ENCODE results near the gene COL11A2.

Gene COL11A2

GRCh38 chr6:33191383-33192104 lies 723 bp downstream of the COL11A2 start:
- DNase-seq = no peak

DNA sequence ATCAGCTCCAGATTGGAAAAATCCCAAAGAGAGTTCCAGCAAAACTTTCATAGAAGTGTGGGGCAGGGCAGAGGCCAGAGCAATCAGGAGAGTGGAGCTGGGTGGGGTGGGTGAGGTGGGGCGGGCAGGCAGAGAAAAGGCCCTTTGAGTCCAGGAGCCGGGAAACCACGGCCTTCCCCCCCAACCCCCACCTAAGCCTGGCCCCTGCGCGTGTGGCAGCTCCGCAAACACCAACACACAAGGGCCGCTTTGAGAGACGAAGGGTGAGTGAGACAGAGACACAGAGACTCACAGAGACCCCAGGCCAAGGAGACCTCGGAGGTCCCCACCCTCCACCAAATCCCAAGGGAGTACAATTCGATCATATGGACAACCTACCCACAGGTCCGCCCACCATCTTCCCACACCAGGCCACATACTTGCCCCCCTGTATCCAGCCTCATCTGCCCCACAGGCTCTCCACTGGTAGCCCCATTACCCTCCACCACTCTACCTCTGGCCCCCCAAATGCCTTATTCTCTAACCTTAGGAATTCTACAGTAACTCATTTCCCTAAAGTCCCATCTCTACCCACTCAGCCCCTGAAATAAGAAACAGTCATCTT lies 1.7 kb downstream of the COL11A2 start:
- no peak for DNase-seq

DNA sequence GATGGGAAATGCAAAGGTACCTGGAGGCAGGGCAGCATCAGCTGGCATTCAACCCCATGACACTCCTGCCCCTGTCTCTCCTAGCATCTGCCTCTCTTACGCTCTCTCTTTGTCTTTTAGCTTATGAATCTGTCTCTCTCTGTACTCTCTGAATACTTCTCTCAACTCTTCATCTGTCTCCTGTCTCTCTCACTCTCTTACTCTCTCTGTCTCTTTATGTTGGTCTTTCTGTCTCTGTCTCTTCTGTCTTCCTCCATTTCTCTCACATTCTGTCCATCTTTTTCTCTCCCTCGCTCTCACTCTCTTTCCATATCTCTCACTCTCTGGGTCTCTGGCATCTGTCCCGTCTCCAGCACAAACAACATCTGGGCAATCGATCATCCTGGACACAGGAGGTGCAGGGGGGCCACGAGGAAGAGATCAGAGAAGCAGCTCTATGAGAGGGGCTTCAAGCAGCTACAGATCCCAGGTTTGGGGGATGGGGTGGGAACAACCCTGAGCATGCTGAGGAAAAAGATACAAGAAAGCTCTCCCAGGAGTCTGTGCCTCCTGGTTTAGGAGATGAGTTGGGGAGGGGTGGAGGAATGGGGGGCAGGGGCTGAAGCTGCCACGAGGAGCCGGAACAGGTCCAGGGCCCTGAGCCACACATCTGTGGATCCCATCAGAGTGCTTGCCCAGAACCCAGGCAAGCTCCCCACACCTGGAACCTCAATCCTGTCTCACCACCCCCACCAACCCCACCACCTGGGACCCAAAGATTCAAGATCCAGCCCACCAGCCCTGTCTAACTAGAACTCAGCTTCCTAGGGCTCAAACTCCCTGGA lies 2.4 kb downstream of the COL11A2 start:
- no peak for DNase-seq

DNA sequence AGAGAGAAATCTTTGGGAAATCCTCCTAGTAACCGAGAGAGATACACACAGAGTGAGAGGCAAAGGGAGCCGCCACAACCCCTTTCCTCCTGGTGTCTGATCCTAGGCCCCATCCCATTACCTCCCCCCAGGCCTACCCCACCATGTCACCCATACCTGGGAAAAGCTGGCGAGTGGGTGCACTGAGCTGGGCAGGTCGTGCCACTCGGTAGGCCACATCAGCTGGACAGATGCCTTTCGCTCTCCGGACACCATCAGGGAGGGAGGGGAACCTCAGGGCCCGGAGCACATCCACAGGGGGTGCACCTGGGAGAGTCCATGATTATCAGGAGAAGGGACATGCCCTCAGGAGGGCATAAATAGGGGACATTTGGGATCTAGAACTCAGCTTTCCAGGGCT lies 3.1 kb downstream of the COL11A2 start:
- DNase-seq = no peak

DNA sequence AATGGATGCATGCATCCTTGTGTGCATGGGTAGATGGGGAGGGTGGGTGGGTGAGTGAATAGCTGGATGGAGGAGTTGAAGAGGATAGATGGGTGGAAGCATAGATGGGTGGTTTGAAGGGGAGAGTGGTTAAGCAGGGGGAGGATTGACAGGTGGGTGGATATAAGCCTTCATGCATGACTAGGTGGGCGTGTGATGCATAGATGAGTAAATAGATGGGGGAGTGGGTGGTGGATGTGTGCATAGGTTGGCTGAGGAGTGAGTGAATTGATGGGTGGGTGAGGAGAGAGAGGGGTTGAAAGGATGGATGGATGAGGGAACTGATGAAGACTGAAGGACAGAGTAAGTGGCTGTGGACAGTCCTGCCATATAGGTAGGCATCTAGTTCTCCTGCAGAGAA lies 4.5 kb downstream of the COL11A2 start:
- DNase-seq = no peak

DNA sequence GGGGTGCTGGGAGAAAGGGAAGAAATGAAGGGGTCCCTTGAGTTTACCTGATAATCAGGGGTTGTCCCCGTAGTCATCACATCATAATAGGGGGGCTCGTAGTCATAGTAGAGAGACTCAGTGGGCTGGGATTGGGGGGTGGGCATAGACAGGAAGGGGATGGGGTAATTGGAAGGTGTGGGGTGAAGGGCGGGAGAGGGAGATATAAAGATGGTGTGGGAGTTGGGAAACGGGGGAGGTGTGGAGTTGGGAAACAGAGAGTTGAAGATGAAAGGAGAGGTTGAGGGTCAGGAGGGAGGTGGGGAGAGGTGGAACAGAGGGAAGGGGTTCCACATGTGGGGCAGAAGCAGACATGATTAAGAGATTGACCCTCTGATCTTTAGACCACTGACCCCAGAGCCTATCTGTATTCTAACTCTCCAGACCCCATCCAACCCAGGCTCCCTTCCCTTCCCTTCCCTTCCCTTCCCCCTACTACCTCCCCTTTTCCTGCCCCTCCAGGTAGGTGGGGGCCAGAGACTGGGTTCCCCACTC lies 6.5 kb downstream of the COL11A2 start:
- no peak for DNase-seq

- no peak for DNase-seq
Observed at GRCh38 chr6:33185190-33185589, 7.1 kb downstream of the COL11A2 start.

- DNase-seq = no peak
Observed at GRCh38 chr6:33183071-33183683, 9.1 kb downstream of the COL11A2 start.

DNA sequence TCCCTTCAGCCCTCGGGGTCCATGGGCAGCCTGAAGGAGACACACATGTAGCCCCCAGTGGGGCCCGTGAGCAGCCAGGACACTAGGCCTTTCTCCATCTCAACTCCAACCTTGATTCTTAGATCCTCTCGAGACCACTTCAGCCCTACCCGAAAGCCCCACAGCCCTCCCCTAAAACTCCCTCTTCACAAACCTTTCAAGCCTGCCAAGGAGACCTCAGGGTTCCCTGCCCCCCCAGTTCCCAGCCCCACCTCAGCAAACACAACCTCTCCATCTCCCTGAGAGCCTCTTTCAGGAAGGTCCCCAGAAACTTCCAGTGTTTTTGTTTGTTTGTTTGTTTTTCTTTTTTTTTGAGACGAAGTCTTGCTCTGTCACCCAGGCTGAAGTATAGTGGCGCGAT lies 11.1 kb downstream of the COL11A2 start:
- no peak for DNase-seq

DNA sequence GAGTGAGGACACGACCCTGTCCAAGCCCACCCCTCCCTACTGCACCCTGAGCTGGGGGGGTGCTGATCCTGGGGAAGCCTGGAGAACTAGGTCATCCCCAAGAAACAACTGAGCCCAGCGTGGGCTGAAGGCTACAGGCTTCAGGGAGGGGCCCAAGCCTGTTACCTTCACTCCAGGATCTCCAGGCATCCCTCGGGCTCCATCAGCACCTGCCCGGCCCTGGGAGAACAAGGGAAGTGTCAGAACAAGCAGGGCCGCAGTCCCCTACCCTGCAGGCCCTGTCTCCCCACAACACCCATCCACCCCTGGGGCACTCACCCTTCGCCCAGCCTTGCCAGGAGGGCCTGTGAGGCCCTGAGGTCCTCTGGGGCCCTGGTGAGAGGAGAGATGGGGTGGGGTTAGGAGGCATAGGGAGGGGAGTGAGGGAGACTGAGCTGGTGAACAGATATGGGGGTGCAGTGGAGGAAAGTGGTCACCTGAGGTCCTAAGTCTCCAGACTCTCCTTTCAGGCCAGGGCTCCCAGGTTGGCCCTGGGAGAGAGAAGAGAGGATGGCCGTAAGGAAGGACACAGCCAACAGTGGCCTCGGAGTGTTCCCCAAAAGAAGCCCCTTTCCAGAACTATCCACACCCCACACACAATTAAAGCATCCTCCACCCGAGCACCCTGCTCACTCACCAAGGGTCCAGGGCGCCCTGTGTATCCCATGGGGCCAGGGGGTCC lies 13.4 kb downstream of the COL11A2 start:
- no peak for DNase-seq

DNA sequence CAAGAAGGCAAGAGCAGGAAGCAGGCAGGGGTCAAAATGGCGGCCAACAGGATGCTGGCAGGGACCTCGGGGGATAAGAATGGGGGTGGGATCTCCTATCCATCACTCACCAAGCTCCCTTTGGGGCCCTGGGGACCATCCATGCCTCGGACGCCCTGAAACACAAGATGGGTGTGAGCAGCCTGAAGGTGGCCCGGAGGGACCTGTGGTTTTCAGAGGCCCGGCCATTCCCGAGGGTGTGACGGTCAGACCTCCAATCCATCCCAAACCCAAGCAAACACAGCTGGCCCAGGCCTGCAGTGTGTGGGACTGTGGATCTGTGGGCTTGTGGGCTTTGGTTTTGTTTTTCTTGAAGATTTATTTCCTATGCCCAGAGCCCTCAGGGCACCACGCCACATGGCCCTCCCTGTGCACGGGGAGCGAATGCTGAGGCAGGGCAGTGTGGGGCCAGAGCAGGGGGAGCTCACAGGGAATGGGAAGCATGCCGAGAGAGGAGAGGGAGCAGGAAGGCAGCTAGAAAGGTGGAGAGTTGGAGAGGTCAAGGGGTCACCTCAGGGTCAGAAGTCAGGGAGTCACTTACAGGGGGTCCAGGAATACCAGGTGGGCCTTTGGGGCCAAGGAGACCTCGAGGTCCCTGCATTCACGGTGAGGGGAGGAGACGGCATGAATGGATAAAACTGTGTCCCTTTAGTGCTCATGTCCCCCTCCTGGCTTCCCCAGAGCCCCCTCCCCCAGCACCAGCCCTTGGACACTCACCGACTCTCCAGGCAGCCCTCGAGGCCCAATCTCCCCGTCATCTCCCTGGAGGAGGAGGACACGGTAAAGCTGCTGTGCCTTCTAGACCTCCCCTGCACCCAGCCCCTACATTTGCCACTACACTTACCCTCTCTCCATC lies 14.5 kb downstream of the COL11A2 start:
- DNase-seq = no peak

GRCh38 chr6:33176906-33177305 lies 15.4 kb downstream of the COL11A2 start:
- DNase-seq = no peak

- DNase-seq = no peak
Observed at GRCh38 chr6:33175436-33176069, 16.7 kb downstream of the COL11A2 start.

- DNase-seq = no peak
Observed at GRCh38 chr6:33174784-33175183, 17.5 kb downstream of the COL11A2 start.

- DNase-seq = no peak
Observed at GRCh38 chr6:33173535-33174180, 18.6 kb downstream of the COL11A2 start.

DNA sequence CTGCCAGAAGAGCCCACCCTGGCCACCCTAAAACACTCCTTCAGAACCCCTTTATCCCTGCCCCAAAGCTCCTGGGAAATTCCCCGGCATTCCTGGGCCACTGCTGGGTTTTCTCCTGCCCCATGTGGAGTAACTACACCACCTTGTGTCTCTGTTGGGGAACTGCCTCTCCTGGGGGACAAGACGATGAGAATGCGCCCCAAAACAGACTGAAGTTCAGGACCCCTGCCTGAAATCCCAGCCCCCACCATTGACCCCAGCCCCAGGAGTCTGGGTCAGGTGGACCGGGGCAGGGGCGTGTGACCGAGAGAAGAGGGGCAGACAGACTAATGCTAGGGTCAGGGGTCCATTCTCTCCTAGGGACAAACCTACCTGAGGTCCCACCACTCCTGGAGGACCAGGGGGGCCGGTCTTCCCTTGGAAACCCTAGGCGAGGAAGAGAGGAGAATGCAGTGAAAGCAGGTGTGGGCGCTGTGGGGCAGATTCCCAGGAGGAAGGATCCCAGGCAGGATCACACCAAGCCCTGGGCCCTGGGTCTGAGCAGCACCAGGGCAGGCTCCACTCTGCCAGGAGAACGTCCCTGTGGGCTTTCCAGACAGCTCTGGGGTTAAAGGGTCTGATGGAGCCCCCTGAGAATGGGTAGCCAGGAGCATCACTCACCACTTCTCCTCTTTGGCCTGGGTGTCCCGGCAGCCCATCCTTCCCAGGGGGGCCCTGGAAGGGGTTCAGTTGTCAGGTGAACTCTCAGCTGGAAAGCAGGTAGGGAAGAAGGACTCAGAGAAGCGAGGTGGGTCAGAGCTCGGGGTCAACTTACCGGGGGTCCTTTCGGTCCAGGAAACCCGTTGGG lies 19.4 kb downstream of the COL11A2 start:
- DNase-seq = no peak

DNA sequence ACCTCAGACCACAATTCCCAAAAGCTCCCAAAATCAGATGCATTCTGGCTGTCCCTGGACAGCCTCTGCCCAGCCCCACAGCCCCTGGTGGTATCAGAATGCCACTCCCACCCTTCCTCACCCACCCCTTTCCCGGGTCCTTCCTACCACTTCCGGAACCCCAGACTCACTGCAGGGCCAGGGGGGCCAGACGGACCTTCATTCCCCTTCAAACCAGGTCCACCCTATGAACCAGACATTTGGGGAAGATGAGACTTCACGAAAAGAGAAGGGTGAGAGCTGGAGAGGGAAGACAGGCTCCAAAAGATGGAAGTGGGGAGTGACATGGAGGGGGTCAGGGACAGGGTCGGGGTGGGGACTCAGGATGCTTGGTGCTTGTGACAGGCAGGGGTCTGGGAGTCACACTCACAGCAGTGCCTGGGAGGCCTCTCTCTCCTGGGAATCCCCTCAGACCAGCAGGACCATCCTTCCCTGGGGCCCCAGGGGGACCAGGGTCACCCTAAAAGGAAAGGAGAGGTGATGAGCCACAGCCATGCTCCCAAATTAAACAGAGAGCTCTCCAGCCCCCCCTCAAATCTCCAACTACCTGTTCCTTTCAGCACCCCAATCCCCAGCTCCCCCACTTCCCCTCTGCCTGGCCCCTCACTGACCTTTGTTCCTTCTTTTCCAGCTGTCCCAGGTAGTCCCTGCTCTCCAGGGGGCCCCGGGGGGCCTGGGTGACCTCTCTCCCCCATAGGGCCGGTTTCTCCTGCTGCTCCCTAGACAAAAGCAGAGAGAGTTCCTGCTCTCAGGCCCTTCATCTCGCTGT lies 20.2 kb downstream of the COL11A2 start:
- no peak for DNase-seq

Measured in activated naive CD4-positive, alpha-beta T cell (primary cell).